Activated CD8-positive, alpha-beta memory T cell treated with anti-CD3 and anti-CD28 coated beads, Interleukin-2, amount 50 U/mL, for 48 hours (primary cell): ENCODE results near the gene TMEM131.

Source experiments
- DNase-seq: peaks from one replicate; pipeline ENCODE4 v3.0.0-alpha.2; 2020

Gene TMEM131

GRCh38 chr2:97755491-97755890 is 240.3 kb downstream of the TMEM131 start:
- DNase-seq = no peak

GRCh38 chr2:97754690-97755346 is 240.9 kb downstream of the TMEM131 start:
- no peak for DNase-seq

- no peak for DNase-seq
Observed at GRCh38 chr2:97752342-97753334, 243.1 kb downstream of the TMEM131 start.

- no peak for DNase-seq
Observed at GRCh38 chr2:97751752-97752151, 244.0 kb downstream of the TMEM131 start.

- peak; percentile 40 for DNase-seq
Observed at GRCh38 chr2:97750017-97750416, 245.7 kb downstream of the TMEM131 start.

- peak; percentile 45 for DNase-seq
Observed at GRCh38 chr2:97749581-97749980, 246.2 kb downstream of the TMEM131 start.

GRCh38 chr2:97747716-97748115 is 248.0 kb downstream of the TMEM131 start:
- no peak for DNase-seq

GRCh38 chr2:97747285-97747684 is 248.5 kb downstream of the TMEM131 start:
- no peak for DNase-seq

GRCh38 chr2:97745474-97746174 is 250.1 kb downstream of the TMEM131 start:
- DNase-seq = peak; percentile 78

- DNase-seq = peak; percentile 43
Observed at GRCh38 chr2:97743913-97744312, 251.8 kb downstream of the TMEM131 start.

GRCh38 chr2:97742381-97742847 is 253.3 kb downstream of the TMEM131 start:
- peak; percentile 66 for DNase-seq

GRCh38 chr2:97741686-97742085 is 254.1 kb downstream of the TMEM131 start:
- DNase-seq = peak; percentile 54

- DNase-seq = peak; percentile 53
Observed at GRCh38 chr2:97741251-97741650, 254.5 kb downstream of the TMEM131 start.

GRCh38 chr2:97740590-97741182 is 255.1 kb downstream of the TMEM131 start:
- peak; percentile 82 for DNase-seq

GRCh38 chr2:97739893-97740245 is 255.9 kb downstream of the TMEM131 start:
- no peak for DNase-seq

- DNase-seq = peak; percentile 51
Observed at GRCh38 chr2:97739020-97739892, 256.5 kb downstream of the TMEM131 start.

- DNase-seq = peak; percentile 48
Observed at GRCh38 chr2:97738179-97739019, 257.3 kb downstream of the TMEM131 start.

- peak; percentile 52 for DNase-seq
Observed at GRCh38 chr2:97737421-97738178, 258.1 kb downstream of the TMEM131 start.

- peak; percentile 49 for DNase-seq
Observed at GRCh38 chr2:97736608-97737330, 259.0 kb downstream of the TMEM131 start.
